Sigmoid colon (tissue), 7 donors: Measurements from ENCODE around the gene C13orf46. TPM values are rescaled to one million over a fixed set of nuclear protein-coding genes. Genes with fewer than 3 reads are reported as not detected.

ENCODE experiments used
- DNase-seq: peaks from one replicate; pipeline ENCODE4 v3.0.0-alpha.2; 2019
- H3K27ac ChIP-seq, 4 donors: fragments of 200-600 bp; sonication (generic); one replicate each; pipeline ENCODE4 v1.5.1; 2016 to 2019; ENCODE audit warnings: mild to moderate bottlenecking in 1 of 4
- H3K27me3 ChIP-seq, 3 donors: fragments of 200-600 bp; sonication (generic); one replicate each; pipeline ENCODE4 v1.5.1; 2019; ENCODE audit warnings: mild to moderate bottlenecking in 1 of 3
- H3K36me3 ChIP-seq, 4 donors: fragments of 200-600 bp; sonication (generic); one replicate each; pipeline ENCODE4 v1.5.1; 2016 to 2019
- H3K4me1 ChIP-seq, 4 donors: fragments of 200-600 bp; sonication (generic); one replicate each; pipeline ENCODE4 v1.5.1; 2017 to 2019
- H3K4me3 ChIP-seq, 4 donors: fragments of 200-600 bp; sonication (generic); one replicate each; pipeline ENCODE4 v1.5.1; 2017 to 2019; ENCODE audit warnings: mild to moderate bottlenecking in 2 of 4, moderate library complexity in 1 of 4
- H3K9me3 ChIP-seq, 4 donors: fragments of 200-600 bp in 3 of 4; sonication (generic) in 3 of 4; one replicate each; pipeline versions ENCODE4 v1.5.1 to v1.6.1; 2013 to 2019
- CTCF ChIP-seq, 4 experiments: fragments of 450-650 bp in 3 of 4; fragments of 200-600 bp in 1 of 4; IDR thresholded peaks; one replicate each; pipeline ENCODE4 v1.5.1; 2016 to 2019; ENCODE audit warnings: antibody characterized with exemption in 4 of 4, mild to moderate bottlenecking in 3 of 4, moderate library complexity in 2 of 4
- EP300 ChIP-seq, 4 donors: sonication (generic); formaldehyde crosslinking; IDR thresholded peaks; one replicate each; pipeline ENCODE4 v1.6.1; 2017; ENCODE audit warnings: antibody characterized with exemption in 4 of 4
- POLR2A ChIP-seq, 2 donors: fragments of 450-650 bp; IDR thresholded peaks; one replicate each; pipeline ENCODE4 v1.6.1; 2016; ENCODE audit warnings: antibody characterized with exemption in 2 of 2, mild to moderate bottlenecking in 2 of 2, moderate library complexity in 2 of 2
- POLR2AphosphoS5 ChIP-seq, 4 donors: sonication (generic); formaldehyde crosslinking; IDR thresholded peaks; one replicate each; pipeline ENCODE4 v1.6.1; 2017; ENCODE audit warnings: antibody characterized with exemption in 4 of 4
- WGBS, 2 donors: extraction: QIAGEN DNeasy Blood & Tissue Kit; methylation state at CpG; one replicate each; pipeline ENCODE4 v1.1.7; 2013; 5-methylcytosine and 5-hydroxymethylcytosine counted together
- intact Hi-C: fragments of 100-400 bp; cut with DNase I; formaldehyde crosslinking; loops from one replicate; pipeline ENCODE4 v1.15.1; 2023
- polyA plus RNA-seq, 3 donors: library from polyadenylated mRNA; stranded (reverse); fragments of 200-250 nt; gene quantifications; one replicate each; pipeline ENCODE4 v1.2.3, GENCODE V29; 2013
- total RNA-seq, 4 donors: library from RNA; depleted of rRNA; stranded (reverse); fragments of >200 nt; gene quantifications; one replicate each; pipeline ENCODE4 v1.1.0, GENCODE V29; 2016
- donor health status: healthy with polysubstance abuse.
- donor health status: Bipolar disorder and iron deficiency.
- donor health status: healthy.

C13orf46 gene
- total and polyA plus RNA-seq, 7 donors, result 0.23 to 11.9 (median 0.81) TPM; not detected in 2

GRCh38 chr13:113960276-113960948 lies 13.5 kb downstream of the C13orf46 start:
- Histone ChIP-seq H3K27me3 (no peaks in the 10 kb centered on the region), H3K4me3 (no peak overlapping the region), H3K9me3 (no peaks in the 10 kb centered on the region), H3K27ac (no peak overlapping the region), H3K4me1 (no peaks in the 10 kb centered on the region), H3K36me3 (no peaks in the 10 kb centered on the region)
- intact Hi-C loops, result no loop called here
- no peak for DNase-seq
- no peak for TF ChIP-seq CTCF (IDR thresholded peaks at IDR 0.05)
- no peak for TF ChIP-seq EP300 (IDR thresholded peaks at IDR 0.05)
- no peak for TF ChIP-seq POLR2AphosphoS5 (IDR thresholded peaks at IDR 0.05)
- no peak for TF ChIP-seq POLR2A (IDR thresholded peaks at IDR 0.05)
- WGBS, 2 donors, result 58 to 81% methylated on average over 6 of the region's 6 CpGs

GRCh38 chr13:113959198-113959597 lies 14.7 kb downstream of the C13orf46 start:
- no peak for TF ChIP-seq EP300 (IDR thresholded peaks at IDR 0.05)
- no peak for TF ChIP-seq CTCF (IDR thresholded peaks at IDR 0.05)
- no peak for TF ChIP-seq POLR2A (IDR thresholded peaks at IDR 0.05)
- TF ChIP-seq POLR2AphosphoS5 (IDR thresholded peaks at IDR 0.05), result no peak
- Histone ChIP-seq H3K27me3 (no peaks in the 10 kb centered on the region), H3K27ac (no peak overlapping the region), H3K36me3 (no peaks in the 10 kb centered on the region), H3K4me3 (no peak overlapping the region), H3K9me3 (no peaks in the 10 kb centered on the region), H3K4me1 (no peaks in the 10 kb centered on the region)
- WGBS, 2 donors, result 91 to 96% methylated on average over 1 of the region's 1 CpG
- no peak for DNase-seq
- intact Hi-C loops, result no loop called here

GRCh38 chr13:113958373-113958772 lies 15.5 kb downstream of the C13orf46 start:
- H3K4me1 ChIP-seq, result no peaks in the 10 kb centered on the region
- no peak overlapping the region for H3K27ac ChIP-seq
- no peak for DNase-seq
- peaks cover 0 to 5% (median 0%) of the 10 kb centered on the region in 4 donors for H3K36me3 ChIP-seq
- H3K4me3 ChIP-seq, result no peak overlapping the region
- H3K9me3 ChIP-seq, result no peaks in the 10 kb centered on the region
- intact Hi-C loops, result no loop called here
- WGBS, 2 donors, result 95 to 96% methylated on average over 22 of the region's 22 CpGs
- TF ChIP-seq POLR2AphosphoS5 (IDR thresholded peaks at IDR 0.05) (no peak), EP300 (IDR thresholded peaks at IDR 0.05) (no peak), POLR2A (IDR thresholded peaks at IDR 0.05) (no peak), CTCF (IDR thresholded peaks at IDR 0.05) (no peak)
- H3K27me3 ChIP-seq, result no peaks in the 10 kb centered on the region

GRCh38 chr13:113956571-113956970 lies 17.3 kb downstream of the C13orf46 start:
- DNase-seq, result no peak
- H3K36me3 ChIP-seq, result peaks cover 0 to 5% (median 0%) of the 10 kb centered on the region in 4 donors
- TF ChIP-seq EP300 (IDR thresholded peaks at IDR 0.05), result no peak
- TF ChIP-seq POLR2AphosphoS5 (IDR thresholded peaks at IDR 0.05), result no peak
- no peak for TF ChIP-seq CTCF (IDR thresholded peaks at IDR 0.05)
- TF ChIP-seq POLR2A (IDR thresholded peaks at IDR 0.05), result no peak
- WGBS, 2 donors, result 93 to 94% methylated on average over 14 of the region's 14 CpGs
- H3K4me3 ChIP-seq, result no peak overlapping the region
- peaks cover 0 to 2% (median 2%) of the 10 kb centered on the region in 4 donors for H3K4me1 ChIP-seq
- H3K27me3 ChIP-seq, result no peaks in the 10 kb centered on the region
- intact Hi-C loops, result no loop called here
- no peaks in the 10 kb centered on the region for H3K9me3 ChIP-seq
- H3K27ac ChIP-seq, result no peak overlapping the region

GRCh38 chr13:113955691-113956090 lies 18.2 kb downstream of the C13orf46 start:
- intact Hi-C loops, result no loop called here
- Histone ChIP-seq H3K4me1 (peaks cover 0 to 11% (median 10%) of the 10 kb centered on the region in 4 donors), H3K36me3 (peaks cover 0 to 5% (median 0%) of the 10 kb centered on the region in 4 donors), H3K4me3 (no peak overlapping the region), H3K27me3 (no peaks in the 10 kb centered on the region), H3K27ac (no peak overlapping the region), H3K9me3 (no peaks in the 10 kb centered on the region)
- no peak for DNase-seq
- WGBS, 2 donors, result 93 to 94% methylated on average over 27 of the region's 27 CpGs
- no peak for TF ChIP-seq EP300 (IDR thresholded peaks at IDR 0.05)
- no peak for TF ChIP-seq CTCF (IDR thresholded peaks at IDR 0.05)
- no peak for TF ChIP-seq POLR2AphosphoS5 (IDR thresholded peaks at IDR 0.05)
- TF ChIP-seq POLR2A (IDR thresholded peaks at IDR 0.05), result no peak
